IPS-20b (cell line): ENCODE data around the gene SLC1A5.

ENCODE experiments used
- H3K27ac ChIP-seq: one replicate; pipeline ENCODE4 v1.5.1; 2013; ENCODE audit warnings: low read length
- H3K27me3 ChIP-seq: 2 replicates; pipeline ENCODE4 v1.6.1; 2013; ENCODE audit warnings: mild to moderate bottlenecking, low read length, inconsistent platforms; ENCODE audit not compliant: insufficient read depth
- H3K36me3 ChIP-seq: 2 replicates; pipeline ENCODE4 v1.6.1; 2013; ENCODE audit warnings: low read depth, mild to moderate bottlenecking, inconsistent platforms, low read length, moderate library complexity; ENCODE audit not compliant: insufficient read depth
- H3K4me1 ChIP-seq: 2 replicates; pipeline ENCODE4 v1.6.1; 2013; ENCODE audit warnings: mild to moderate bottlenecking, control low read depth, inconsistent platforms, low read length, moderate library complexity; ENCODE audit not compliant: insufficient read depth
- H3K4me3 ChIP-seq: 2 replicates; pipeline ENCODE4 v1.5.1; 2013; ENCODE audit warnings: mild to moderate bottlenecking, low read length, inconsistent platforms
- H3K9ac ChIP-seq: 2 replicates; pipeline ENCODE4 v1.6.1; 2013; ENCODE audit warnings: low read depth, mild to moderate bottlenecking, inconsistent platforms, low read length, moderate library complexity
- H3K9me3 ChIP-seq: 2 replicates; pipeline ENCODE4 v1.6.1; 2013; ENCODE audit warnings: mild to moderate bottlenecking, low read depth, low read length, inconsistent platforms; ENCODE audit not compliant: insufficient read depth

SLC1A5 gene

DNA sequence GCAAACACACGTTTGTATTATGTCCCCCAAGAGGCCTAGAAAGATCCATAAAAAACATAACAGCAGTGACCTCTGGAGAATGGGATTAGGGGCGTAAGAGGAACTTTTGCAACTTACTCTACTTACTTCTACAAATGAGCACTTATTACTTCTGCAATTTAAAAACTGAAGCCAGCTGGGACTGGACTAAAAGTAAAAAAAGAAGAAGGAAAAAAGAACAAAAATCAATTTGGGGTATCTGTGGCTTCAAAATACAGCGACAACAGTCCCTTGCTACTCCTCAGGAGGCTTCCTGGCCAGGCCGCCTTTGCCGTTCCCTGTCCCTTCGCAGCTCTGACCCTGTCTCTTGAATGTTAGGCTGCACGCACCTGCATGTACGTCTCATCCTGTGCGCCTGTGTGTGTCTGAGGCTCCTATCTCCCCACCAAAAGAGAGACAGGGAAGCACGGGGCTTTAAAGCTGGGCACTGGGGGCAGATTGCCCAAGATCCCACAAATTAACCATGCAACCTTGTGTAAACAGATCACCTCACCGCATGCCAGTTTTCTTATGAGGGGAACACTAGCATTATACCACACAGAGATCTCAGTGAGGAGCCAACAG lies 54.6 kb downstream of the SLC1A5 start:
- Histone ChIP-seq H3K9ac (no peak overlapping the region), H3K27me3 (no peaks in the 10 kb centered on the region), H3K27ac (no peak overlapping the region), H3K36me3 (peaks cover 90% of the 10 kb centered on the region), H3K4me1 (no peaks in the 10 kb centered on the region; the same call in 1 of the 2 replicates), H3K4me3 (no peak overlapping the region), H3K9me3 (no peaks in the 10 kb centered on the region)

DNA sequence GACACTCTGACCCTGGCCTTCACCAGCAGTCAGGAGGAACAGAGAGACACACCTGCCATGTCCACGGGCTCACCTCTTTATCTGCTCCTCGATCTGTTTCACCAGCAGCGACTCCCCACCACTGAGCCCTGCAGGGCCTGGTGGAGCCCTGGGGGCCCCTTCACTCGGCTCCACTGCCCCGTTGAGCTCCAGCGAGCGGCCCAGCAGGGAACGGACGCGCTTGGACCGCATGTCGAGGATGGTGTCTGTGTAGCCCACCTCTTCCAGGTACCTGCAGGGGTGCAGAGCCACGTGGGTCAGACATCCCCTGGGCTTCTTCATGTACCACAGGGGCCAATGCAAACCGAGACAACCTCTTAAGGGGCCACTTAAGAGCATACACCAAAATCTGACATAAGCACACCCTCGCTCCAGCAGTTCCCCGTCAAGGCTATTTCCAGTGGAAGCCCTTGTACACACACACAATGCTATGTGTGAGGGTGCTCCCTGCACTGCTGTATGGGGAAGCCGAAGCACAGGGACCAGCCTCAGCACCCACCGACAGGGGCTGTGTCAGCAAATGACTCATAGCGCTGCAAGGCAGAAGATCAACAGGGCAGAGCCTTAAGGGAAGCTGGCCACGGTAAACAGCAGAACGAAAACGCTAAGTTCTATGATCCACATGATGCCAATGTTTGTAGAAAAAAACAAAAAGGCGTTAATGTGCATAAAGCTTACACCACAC lies 55.3 kb downstream of the SLC1A5 start:
- H3K4me1 ChIP-seq: no peaks in the 10 kb centered on the region; the same call in 1 of the 2 replicates
- no peak overlapping the region for H3K9ac ChIP-seq
- no peaks in the 10 kb centered on the region for H3K27me3 ChIP-seq
- peaks cover 90% of the 10 kb centered on the region for H3K36me3 ChIP-seq
- no peaks in the 10 kb centered on the region for H3K9me3 ChIP-seq
- H3K4me3 ChIP-seq: no peak overlapping the region
- H3K27ac ChIP-seq: no peak overlapping the region

DNA sequence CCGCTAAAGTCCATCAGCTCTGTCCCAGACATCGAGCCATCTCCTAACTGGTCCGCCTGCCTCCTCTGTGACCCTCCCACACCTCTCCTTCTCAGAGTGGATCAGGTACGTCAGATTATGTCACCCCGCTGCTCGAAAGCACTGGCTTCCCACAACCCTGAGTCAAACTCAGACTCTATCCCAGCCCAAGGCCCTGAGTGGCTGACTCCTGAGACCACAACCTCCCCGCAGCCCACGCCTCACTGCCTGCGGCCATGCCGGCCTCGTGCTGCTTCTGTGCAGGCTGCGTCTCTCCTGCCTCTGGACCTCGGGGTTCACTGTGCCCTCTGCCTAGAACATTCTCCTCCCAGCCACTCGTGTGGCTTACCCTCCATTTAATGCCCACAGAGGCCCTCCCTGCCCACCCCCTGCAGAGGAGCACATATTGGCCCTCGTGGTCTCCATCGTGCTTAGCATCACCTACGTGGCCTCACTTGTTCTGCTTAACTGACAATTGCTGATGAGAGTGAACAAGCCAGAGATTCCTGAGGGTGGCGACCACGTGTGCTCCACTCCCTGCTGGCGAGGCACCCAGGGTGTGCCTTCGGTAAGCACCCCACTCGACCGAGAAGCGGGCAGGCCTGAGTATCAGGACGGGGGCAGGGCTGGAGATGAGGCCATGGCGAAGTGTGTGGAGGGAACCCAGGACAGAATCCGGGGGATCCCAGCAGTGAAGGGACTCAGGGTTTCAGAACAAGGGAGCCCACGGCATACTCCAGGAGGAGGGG lies 56.0 kb downstream of the SLC1A5 start:
- H3K4me1 ChIP-seq: no peaks in the 10 kb centered on the region; the same call in 1 of the 2 replicates
- H3K9ac ChIP-seq: no peak overlapping the region
- H3K9me3 ChIP-seq: no peaks in the 10 kb centered on the region
- H3K36me3 ChIP-seq: peaks cover 90% of the 10 kb centered on the region
- H3K27ac ChIP-seq: no peak overlapping the region
- H3K4me3 ChIP-seq: no peak overlapping the region
- no peaks in the 10 kb centered on the region for H3K27me3 ChIP-seq

DNA sequence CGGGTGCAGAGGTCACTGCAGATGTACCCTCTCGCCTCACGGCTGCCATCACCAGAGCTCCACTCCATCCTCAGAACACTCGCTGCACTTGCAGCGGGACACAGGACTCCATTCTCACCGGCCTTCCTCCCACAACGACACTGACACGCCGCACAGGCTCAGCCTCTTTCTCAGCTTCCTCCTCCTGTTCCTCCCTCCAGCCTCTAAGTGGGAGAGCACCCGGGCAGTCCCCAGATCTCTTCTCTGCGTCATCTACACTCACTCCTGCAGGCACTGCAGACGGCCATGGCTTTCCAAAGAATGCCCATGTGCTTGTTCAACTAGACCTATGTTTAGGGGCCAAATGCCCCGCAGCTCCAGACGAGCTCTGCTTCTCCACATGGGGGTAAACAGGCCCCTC lies 56.8 kb downstream of the SLC1A5 start:
- no peak overlapping the region for H3K9ac ChIP-seq
- no peaks in the 10 kb centered on the region; the same call in 1 of the 2 replicates for H3K4me1 ChIP-seq
- H3K36me3 ChIP-seq: peaks cover 90% of the 10 kb centered on the region
- no peak overlapping the region for H3K27ac ChIP-seq
- H3K27me3 ChIP-seq: no peaks in the 10 kb centered on the region
- no peak overlapping the region for H3K4me3 ChIP-seq
- H3K9me3 ChIP-seq: no peaks in the 10 kb centered on the region

DNA sequence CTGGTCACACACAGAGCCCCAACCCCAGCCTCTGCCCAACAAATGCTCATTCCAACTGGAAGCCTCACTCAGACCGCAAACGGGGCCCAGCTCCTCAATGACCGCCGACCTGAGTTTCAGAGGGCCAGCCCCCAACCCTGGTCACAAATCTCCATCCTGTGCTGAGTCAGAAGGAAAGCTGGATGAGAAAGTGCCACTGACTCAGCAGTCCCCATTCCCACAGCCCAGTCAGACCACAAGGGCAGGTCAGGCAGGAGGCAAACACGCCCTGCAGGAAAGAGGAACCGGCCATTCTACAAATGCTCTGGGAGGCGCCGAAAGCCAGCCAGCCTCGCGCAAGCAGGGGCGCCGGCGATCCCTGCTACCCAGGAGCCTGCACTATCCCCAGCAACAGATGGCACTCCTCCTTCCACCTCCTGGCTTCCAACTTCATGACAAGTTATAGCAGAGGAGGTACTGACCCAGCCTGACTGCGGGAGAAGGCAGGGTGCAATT lies 57.3 kb downstream of the SLC1A5 start:
- Histone ChIP-seq H3K4me1 (no peaks in the 10 kb centered on the region; the same call in 1 of the 2 replicates), H3K36me3 (peaks cover 90% of the 10 kb centered on the region), H3K27ac (no peak overlapping the region), H3K9me3 (no peaks in the 10 kb centered on the region), H3K9ac (no peak overlapping the region), H3K4me3 (no peak overlapping the region), H3K27me3 (no peaks in the 10 kb centered on the region)

DNA sequence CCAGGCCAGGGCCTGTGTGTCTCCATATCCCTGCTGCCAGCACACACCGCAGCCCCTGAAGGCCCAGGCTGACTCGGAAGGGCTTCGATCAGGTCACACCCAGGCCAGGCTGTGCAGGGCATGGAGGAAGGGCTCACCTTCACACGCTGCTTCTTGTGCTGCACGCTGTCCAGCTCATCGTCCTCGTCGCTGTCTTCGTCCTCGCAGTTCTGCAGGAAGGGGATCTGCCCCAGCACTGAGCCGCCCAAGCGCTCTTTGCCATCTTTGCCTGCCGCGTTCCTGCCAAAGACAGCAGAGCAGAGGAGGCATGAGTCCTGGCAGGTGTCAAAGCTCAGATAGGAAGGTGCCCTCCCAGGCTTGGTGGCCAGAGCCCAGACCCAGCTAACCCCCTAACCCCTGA lies 57.8 kb downstream of the SLC1A5 start:
- H3K4me1 ChIP-seq: no peaks in the 10 kb centered on the region; the same call in 1 of the 2 replicates
- no peaks in the 10 kb centered on the region for H3K9me3 ChIP-seq
- H3K4me3 ChIP-seq: no peak overlapping the region
- no peak overlapping the region for H3K27ac ChIP-seq
- peaks cover 93% of the 10 kb centered on the region for H3K36me3 ChIP-seq
- H3K9ac ChIP-seq: no peak overlapping the region
- H3K27me3 ChIP-seq: no peaks in the 10 kb centered on the region

DNA sequence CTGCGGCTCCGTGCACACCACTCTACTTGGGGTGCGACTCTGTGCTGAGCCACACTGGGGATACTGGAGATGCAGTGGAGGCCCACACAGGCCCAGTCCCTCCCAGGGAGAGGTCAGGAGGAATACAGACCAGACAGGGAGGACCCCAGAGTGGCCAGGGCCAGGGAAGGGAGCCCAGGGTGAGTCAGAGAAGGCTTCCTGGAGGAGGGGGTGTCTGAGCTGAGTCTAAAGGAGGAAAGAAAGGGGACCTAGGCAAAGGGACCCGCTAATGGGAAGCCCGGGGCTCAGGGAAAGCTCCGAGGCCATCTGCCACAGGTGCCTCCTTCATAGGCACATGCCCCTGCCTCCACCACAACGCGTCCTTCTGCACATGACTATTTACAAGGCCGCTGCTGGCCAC lies 58.2 kb downstream of the SLC1A5 start:
- Histone ChIP-seq H3K4me1 (no peaks in the 10 kb centered on the region; the same call in 1 of the 2 replicates), H3K36me3 (peaks cover 94% of the 10 kb centered on the region), H3K4me3 (no peak overlapping the region), H3K9ac (no peak overlapping the region), H3K9me3 (no peaks in the 10 kb centered on the region), H3K27me3 (no peaks in the 10 kb centered on the region), H3K27ac (no peak overlapping the region)

DNA sequence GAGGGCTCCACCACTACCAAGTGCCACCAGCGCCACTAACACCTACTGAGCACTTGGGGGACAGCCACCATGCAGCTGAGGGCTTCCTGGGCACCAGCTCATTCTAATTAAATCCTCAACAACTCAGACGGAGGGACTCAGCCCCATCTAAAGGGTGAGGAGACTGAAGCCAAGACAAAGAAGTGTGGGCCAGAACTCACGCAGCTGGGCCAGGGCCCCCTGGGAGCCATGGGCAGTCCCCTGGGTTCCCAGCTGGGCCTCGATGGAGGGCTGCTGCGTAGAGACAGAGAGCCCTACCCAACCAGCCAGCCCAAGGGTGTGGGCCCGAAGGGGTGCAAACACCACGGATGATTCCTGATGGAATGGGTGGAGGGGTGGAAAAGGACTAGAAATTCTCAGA lies 58.7 kb downstream of the SLC1A5 start:
- H3K36me3 ChIP-seq: peaks cover 98% of the 10 kb centered on the region
- no peak overlapping the region for H3K9ac ChIP-seq
- no peaks in the 10 kb centered on the region; the same call in 1 of the 2 replicates for H3K4me1 ChIP-seq
- H3K9me3 ChIP-seq: no peaks in the 10 kb centered on the region
- no peaks in the 10 kb centered on the region for H3K27me3 ChIP-seq
- no peak overlapping the region for H3K4me3 ChIP-seq
- no peak overlapping the region for H3K27ac ChIP-seq

DNA sequence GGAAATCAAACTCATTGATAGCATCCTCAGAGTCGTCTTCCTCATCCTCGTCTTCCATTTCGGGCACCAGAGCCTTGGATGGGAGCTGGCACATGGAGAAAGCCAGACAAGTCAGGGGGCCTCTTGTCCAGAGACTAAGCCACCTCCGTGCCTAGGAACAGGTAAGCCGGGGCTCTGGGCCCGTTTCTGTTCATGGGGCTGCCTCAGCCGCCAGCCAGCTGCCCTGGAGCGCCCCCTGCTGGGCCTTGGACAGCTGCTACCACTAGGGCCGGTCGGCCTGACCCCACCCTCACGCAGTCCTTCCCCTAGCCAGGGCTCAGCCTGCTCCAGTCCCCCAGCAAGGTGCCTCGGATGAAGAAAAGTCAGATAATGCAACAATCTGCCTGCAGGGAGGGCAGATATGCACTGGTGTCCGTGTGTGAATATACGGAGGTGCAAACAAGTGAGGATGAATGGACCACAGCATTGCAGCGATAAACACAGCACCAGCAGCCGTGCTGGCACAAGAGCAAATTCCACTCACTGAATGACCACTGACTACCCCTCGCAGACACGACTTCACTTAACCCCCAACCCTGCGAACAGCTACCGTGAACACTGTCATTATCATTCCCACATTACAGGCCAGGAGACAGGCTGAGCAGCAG lies 59.6 kb downstream of the SLC1A5 start:
- Histone ChIP-seq H3K9me3 (no peaks in the 10 kb centered on the region), H3K9ac (no peak overlapping the region)

DNA sequence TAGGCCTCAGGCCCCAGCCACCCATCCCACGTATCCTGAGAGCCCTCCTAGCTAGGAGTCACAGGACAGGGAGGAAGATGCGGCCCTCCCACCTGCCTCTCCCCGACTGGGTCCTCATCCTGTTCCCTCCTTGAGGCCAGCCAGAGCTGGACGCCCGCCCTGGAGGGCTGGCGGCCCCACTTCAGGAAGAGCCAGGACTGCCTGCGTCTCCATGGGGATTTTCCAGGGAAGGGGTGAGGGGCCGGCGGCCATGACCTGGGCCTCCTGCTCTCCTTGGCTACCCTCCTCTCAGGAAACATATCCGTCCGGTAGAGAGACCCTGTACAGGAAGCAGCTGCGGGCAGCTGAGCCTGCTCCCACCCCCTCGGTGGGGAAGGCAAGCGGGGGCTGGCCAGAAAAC lies 60.2 kb downstream of the SLC1A5 start:
- Histone ChIP-seq H3K9me3 (no peaks in the 10 kb centered on the region), H3K27me3 (no peaks in the 10 kb centered on the region), H3K9ac (no peak overlapping the region), H3K27ac (no peak overlapping the region), H3K4me3 (no peak overlapping the region), H3K4me1 (no peaks in the 10 kb centered on the region; the same call in 1 of the 2 replicates), H3K36me3 (peaks cover 97% of the 10 kb centered on the region)

More for the DNA sequence above, 59.6 kb downstream of the SLC1A5 start:
- Histone ChIP-seq H3K4me1 (no peaks in the 10 kb centered on the region; the same call in 1 of the 2 replicates), H3K27me3 (no peaks in the 10 kb centered on the region), H3K27ac (no peak overlapping the region), H3K36me3 (peaks cover 97% of the 10 kb centered on the region), H3K4me3 (no peak overlapping the region)

DNA sequence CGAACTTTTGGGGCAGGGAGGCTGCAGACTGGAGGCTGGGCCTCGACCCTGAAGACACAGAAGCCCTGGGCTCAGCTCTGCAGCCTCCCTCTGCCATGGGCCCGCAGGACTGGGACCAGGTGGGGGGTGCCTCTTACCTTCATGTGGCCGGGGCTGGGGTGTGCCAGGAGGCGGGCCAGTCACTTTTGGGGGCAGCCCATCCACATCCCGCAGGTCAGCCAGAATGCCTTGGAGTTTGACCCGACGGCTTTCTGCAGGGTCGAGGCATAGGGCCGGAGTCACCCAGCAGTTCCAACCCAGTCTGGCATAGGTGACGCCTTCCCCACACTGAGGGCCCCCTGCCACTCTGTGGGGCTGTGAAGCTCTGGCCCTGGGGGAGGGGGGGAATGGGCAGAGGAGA lies 60.6 kb downstream of the SLC1A5 start:
- Histone ChIP-seq H3K36me3 (peaks cover 97% of the 10 kb centered on the region), H3K9me3 (no peaks in the 10 kb centered on the region), H3K27me3 (no peaks in the 10 kb centered on the region), H3K4me1 (no peaks in the 10 kb centered on the region; the same call in 1 of the 2 replicates), H3K9ac (no peak overlapping the region), H3K4me3 (no peak overlapping the region), H3K27ac (no peak overlapping the region)
